Mesenchymal stem cell (in vitro differentiated cells and primary cell): ENCODE data around the gene NFIX.

Experiments used
- DNase-seq: peaks from one replicate; pipeline ENCODE4 v3.0.0-alpha.2; 2013
- H2AFZ ChIP-seq: one replicate; pipeline ENCODE4 v1.6.1; 2013; ENCODE audit warnings: low read depth, mild to moderate bottlenecking, control low read depth, inconsistent platforms, low read length, moderate library complexity
- H2AK5ac ChIP-seq: 2 replicates; pipeline ENCODE4 v1.6.1; 2013; ENCODE audit warnings: low read length, moderate library complexity, mild to moderate bottlenecking, inconsistent platforms; ENCODE audit not compliant: severe bottlenecking
- H2BK120ac ChIP-seq: one replicate; pipeline ENCODE4 v1.6.1; 2013; ENCODE audit warnings: low read depth, mild to moderate bottlenecking, inconsistent platforms, low read length, moderate library complexity
- H2BK12ac ChIP-seq, 2 experiments: one replicate each; pipeline ENCODE4 v1.6.1; 2013; ENCODE audit warnings: inconsistent platforms in 2 of 2, low read length in 2 of 2, mild to moderate bottlenecking in 2 of 2, moderate library complexity in 2 of 2, control low read depth in 1 of 2
- H2BK15ac ChIP-seq: one replicate; pipeline ENCODE4 v1.6.1; 2013; ENCODE audit warnings: mild to moderate bottlenecking, low read depth, inconsistent platforms; ENCODE audit not compliant: poor library complexity, severe bottlenecking
- H2BK5ac ChIP-seq: 2 replicates; pipeline ENCODE4 v1.6.1; 2013; ENCODE audit warnings: low read depth, mild to moderate bottlenecking, low read length, control low read depth, inconsistent platforms; ENCODE audit not compliant: poor library complexity, severe bottlenecking
- H3K14ac ChIP-seq, 2 experiments: one replicate each; pipeline ENCODE4 v1.6.1; 2013; ENCODE audit warnings: inconsistent platforms in 2 of 2, low read length in 2 of 2, control low read depth in 1 of 2, mild to moderate bottlenecking in 1 of 2, moderate library complexity in 1 of 2
- H3K18ac ChIP-seq, 2 experiments: one replicate each; pipeline ENCODE4 v1.6.1; 2013; ENCODE audit warnings: inconsistent platforms in 2 of 2, low read length in 2 of 2, control low read depth in 1 of 2, low read depth in 1 of 2, mild to moderate bottlenecking in 1 of 2
- H3K23ac ChIP-seq, 2 experiments: one replicate each; pipeline ENCODE4 v1.6.1; 2013; ENCODE audit warnings: inconsistent platforms in 2 of 2, low read length in 2 of 2, mild to moderate bottlenecking in 2 of 2, moderate library complexity in 2 of 2, control low read depth in 1 of 2
- H3K27ac ChIP-seq: 2 replicates; pipeline ENCODE4 v1.5.1; 2013; ENCODE audit warnings: mild to moderate bottlenecking, moderate library complexity, low read length, control low read depth, inconsistent platforms; ENCODE audit not compliant: poor library complexity, severe bottlenecking
- H3K27me3 ChIP-seq, 2 experiments: 2 replicates each; pipeline versions ENCODE4 v1.6.1 to v1.7.0; 2013; ENCODE audit warnings: low read length in 2 of 2, mild to moderate bottlenecking in 2 of 2, moderate library complexity in 2 of 2, control low read depth in 1 of 2, inconsistent platforms in 1 of 2; ENCODE audit not compliant: control insufficient read depth in 1 of 2, insufficient read depth in 1 of 2
- H3K36me3 ChIP-seq, 2 experiments: 2 replicates each; pipeline versions ENCODE4 v1.6.1 to v1.7.0; 2013; ENCODE audit warnings: low read length in 2 of 2, control low read depth in 1 of 2, inconsistent platforms in 1 of 2, low read depth in 1 of 2, mild to moderate bottlenecking in 1 of 2; ENCODE audit not compliant: insufficient read depth in 2 of 2, control insufficient read depth in 1 of 2
- H3K4ac ChIP-seq, 2 experiments: one replicate each; pipeline ENCODE4 v1.6.1; 2013; ENCODE audit warnings: inconsistent platforms in 2 of 2, low read length in 2 of 2, mild to moderate bottlenecking in 2 of 2, moderate library complexity in 2 of 2, control low read depth in 1 of 2, low read depth in 1 of 2
- H3K4me1 ChIP-seq: 2 replicates; pipeline ENCODE4 v1.6.1; 2013; ENCODE audit warnings: low read depth, low read length, control low read depth; ENCODE audit not compliant: control insufficient read depth, insufficient read depth
- H3K4me2 ChIP-seq: 2 replicates; pipeline ENCODE4 v1.6.1; 2013; ENCODE audit warnings: low read length, mild to moderate bottlenecking, inconsistent platforms; ENCODE audit not compliant: poor library complexity, severe bottlenecking
- H3K4me3 ChIP-seq, 2 experiments: 2 replicates each; pipeline versions ENCODE4 v1.5.1 to v1.7.0; 2013; ENCODE audit warnings: low read length in 2 of 2, mild to moderate bottlenecking in 2 of 2, control low read depth in 1 of 2, low read depth in 1 of 2; ENCODE audit not compliant: insufficient read depth in 1 of 2
- H3K79me1 ChIP-seq: replicated peaks from 2 replicates; pipeline ENCODE4 v1.6.1; 2013; ENCODE audit warnings: mild to moderate bottlenecking, control low read depth, low read length, inconsistent platforms; ENCODE audit not compliant: poor library complexity, severe bottlenecking
- H3K9ac ChIP-seq: 2 replicates; pipeline ENCODE4 v1.7.0; 2013; ENCODE audit warnings: mild to moderate bottlenecking, low read length, moderate library complexity
- H3K9me3 ChIP-seq: 2 replicates; pipeline ENCODE4 v1.7.0; 2013; ENCODE audit warnings: mild to moderate bottlenecking, low read length; ENCODE audit not compliant: control insufficient read depth
- H4K8ac ChIP-seq: one replicate; pipeline ENCODE4 v1.6.1; 2013; ENCODE audit warnings: inconsistent platforms, mild to moderate bottlenecking, low read length, moderate library complexity
- H4K91ac ChIP-seq: one replicate; pipeline ENCODE4 v1.6.1; 2013; ENCODE audit warnings: mild to moderate bottlenecking, low read length, inconsistent platforms
- WGBS: methylation state at CpG from one replicate; pipeline ENCODE4 v1.1.7; 2013; ENCODE audit warnings: mixed read lengths; 5-methylcytosine and 5-hydroxymethylcytosine counted together

Gene NFIX

GRCh38 chr19:13053761-13054625 lies 58.7 kb downstream of the NFIX start:
- Histone ChIP-seq H3K14ac (peak overlapping the region in 1 of 2 experiments; percentile 98), H3K23ac (peak overlapping the region in 1 of 2 experiments; percentile 63), H2BK5ac (peak overlapping the region; percentile 89), H2BK12ac (peak overlapping the region; percentile 96 to 99), H3K79me1 (no peaks in the 10 kb centered on the region), H3K9me3 (no peaks in the 10 kb centered on the region), H3K27ac (peak overlapping the region; percentile 86), H4K8ac (peak overlapping the region; percentile 97), H3K9ac (peak overlapping the region; percentile 87), H3K18ac (peak overlapping the region; percentile 78 to 100), H3K4me1 (peaks cover 75% of the 10 kb centered on the region), H4K91ac (peak overlapping the region; percentile 89), H3K4me3 (peak overlapping the region in 1 of 2 experiments; percentile 46), H3K4ac (peak overlapping the region; percentile 52 to 98), H3K4me2 (no peak overlapping the region), H2BK15ac (peak overlapping the region; percentile 38), H2AK5ac (peak overlapping the region; percentile 100), H2BK120ac (peak overlapping the region; percentile 69), H3K36me3 (peaks cover 2 to 15% of the 10 kb centered on the region in 2 experiments), H2AFZ (no peak overlapping the region), H3K27me3 (no peaks in the 10 kb centered on the region)
- DNase-seq, result peak; percentile 79
- 25% methylated on average over 17 of the region's 17 CpGs for WGBS

- Histone ChIP-seq H2BK5ac (peak overlapping the region; percentile 85), H3K9ac (peak overlapping the region; percentile 87), H2BK15ac (peak overlapping the region; percentile 71), H3K36me3 (peaks cover 2 to 15% of the 10 kb centered on the region in 2 experiments), H4K91ac (peak overlapping the region; percentile 89), H3K18ac (peak overlapping the region; percentile 65 to 100), H3K9me3 (no peaks in the 10 kb centered on the region), H2BK12ac (peak overlapping the region; percentile 15 to 99), H3K27ac (peak overlapping the region; percentile 86), H3K4me3 (peak overlapping the region in 1 of 2 experiments; percentile 44), H3K4me1 (peaks cover 79% of the 10 kb centered on the region), H3K23ac (peak overlapping the region in 1 of 2 experiments; percentile 63), H2AK5ac (peak overlapping the region; percentile 86), H2AFZ (no peak overlapping the region), H3K79me1 (no peaks in the 10 kb centered on the region), H3K27me3 (no peaks in the 10 kb centered on the region), H4K8ac (peak overlapping the region; percentile 97), H3K4ac (peak overlapping the region; percentile 5 to 98), H2BK120ac (peak overlapping the region; percentile 46), H3K4me2 (no peak overlapping the region), H3K14ac (peak overlapping the region in 1 of 2 experiments; percentile 98)
- DNase-seq, result no peak
- WGBS, result 16% methylated on average over 9 of the region's 11 CpGs
Observed at GRCh38 chr19:13054626-13055212, 59.4 kb downstream of the NFIX start.

GRCh38 chr19:13055213-13056051 lies 60.2 kb downstream of the NFIX start:
- Histone ChIP-seq H3K27ac (peak overlapping the region; percentile 86), H3K9me3 (no peaks in the 10 kb centered on the region), H2BK15ac (peak overlapping the region; percentile 71), H3K18ac (peak overlapping the region; percentile 65 to 100), H3K4me2 (peak overlapping the region; percentile 40), H3K9ac (peak overlapping the region; percentile 87), H4K91ac (peak overlapping the region; percentile 99), H3K4ac (peak overlapping the region; percentile 29 to 98), H3K23ac (peak overlapping the region in 1 of 2 experiments; percentile 59), H2AK5ac (peak overlapping the region; percentile 88), H2BK5ac (peak overlapping the region; percentile 92), H3K14ac (peak overlapping the region in 1 of 2 experiments; percentile 97), H3K79me1 (no peaks in the 10 kb centered on the region), H4K8ac (peak overlapping the region; percentile 96), H3K4me1 (peaks cover 83% of the 10 kb centered on the region), H3K36me3 (peaks cover 2 to 15% of the 10 kb centered on the region in 2 experiments), H3K4me3 (peak overlapping the region in 1 of 2 experiments; percentile 69), H2AFZ (peak overlapping the region; percentile 7), H2BK12ac (peak overlapping the region; percentile 88 to 97), H3K27me3 (no peaks in the 10 kb centered on the region), H2BK120ac (peak overlapping the region; percentile 46)
- WGBS, result 2% methylated on average over 13 of the region's 29 CpGs
- DNase-seq, result peak; percentile 77
